Measurements from ENCODE around the gene UGT1A5. TPM values are rescaled to one million over a fixed set of nuclear protein-coding genes. Genes with fewer than 3 reads are reported as not detected.
A peak's percentile ranks its signal among the peaks of the same experiment; 100 is the strongest.
"Not testable (repeated sequence)": the region's sequence is repeated elsewhere in the genome, so short reads cannot be mapped to it uniquely, and the experiment has no call there.

Gene UGT1A5
- total RNA-seq, 2 donors from 2014 or later, result not detected

GRCh38 chr2:233714121-233714520, 1.4 kb downstream of the UGT1A5 start:
- no peaks in the 10 kb centered on the region for H3K36me3 Mint-ChIP-seq
- peak overlapping the region in 1 of 2 donors; percentile 58 for H3K27ac Mint-ChIP-seq
- no peak for ATAC-seq
- no peaks in the 10 kb centered on the region for H3K9me3 Mint-ChIP-seq
- no peak for DNase-seq (ENCODE audit: low spot score in 2 of 2)

- no peak for DNase-seq (ENCODE audit: low spot score in 2 of 2)
- no peak within 1 kb of the TSS for H3K27ac Mint-ChIP-seq
- ATAC-seq, result no peak
- H3K36me3 Mint-ChIP-seq, result no peaks in the 10 kb centered on the region
- no peaks in the 10 kb centered on the region for H3K9me3 Mint-ChIP-seq
These were observed 5.8 kb downstream of the UGT1A5 start, which contains the start of gene UGT1A4 for GRCh38 chr2:233718552-233718951. UGT1A4 (plus strand) TSS chr2:233718736; CDS start chr2:233718821, 85 bp downstream.

- no peaks in the 10 kb centered on the region for H3K36me3 Mint-ChIP-seq
- no peak within 1 kb of the TSS for H3K27ac Mint-ChIP-seq
- no peak for ATAC-seq
- no peak for DNase-seq (ENCODE audit: low spot score in 2 of 2)
- H3K9me3 Mint-ChIP-seq, result peaks cover 0 to 4% of the 10 kb centered on the region in 2 donors
These were observed 16.1 kb downstream of the UGT1A5 start, which contains the start of gene UGT1A3 for GRCh38 chr2:233728723-233729301. UGT1A3 (plus strand) TSS chr2:233729042; CDS start chr2:233729127, 85 bp downstream.

GRCh38 chr2:233736868-233737653, 24.4 kb downstream of the UGT1A5 start:
- not testable (repeated sequence) for H3K9me3 Mint-ChIP-seq; ATAC-seq; H3K36me3 Mint-ChIP-seq; DNase-seq (ENCODE audit: low spot score in 2 of 2); H3K27ac Mint-ChIP-seq

- DNase-seq (ENCODE audit: low spot score in 2 of 2) (no peak), ATAC-seq (no peak)
- peaks cover 0 to 4% of the 10 kb centered on the region in 2 donors for H3K9me3 Mint-ChIP-seq
- no peaks in the 10 kb centered on the region for H3K36me3 Mint-ChIP-seq
- no peak overlapping the region for H3K27ac Mint-ChIP-seq
These were observed 28.2 kb downstream of the UGT1A5 start for GRCh38 chr2:233740870-233741269.

- ATAC-seq, result no peak
- no peak for DNase-seq (ENCODE audit: low spot score in 2 of 2)
- H3K36me3 Mint-ChIP-seq, result no peaks in the 10 kb centered on the region
- H3K27ac Mint-ChIP-seq, result no peak overlapping the region
- H3K9me3 Mint-ChIP-seq, result no peaks in the 10 kb centered on the region
These were observed 31.0 kb downstream of the UGT1A5 start for GRCh38 chr2:233743464-233744259.

GRCh38 chr2:233745073-233745755, 32.5 kb downstream of the UGT1A5 start:
- peaks cover 6% of the 10 kb centered on the region in 2 donors for H3K9me3 Mint-ChIP-seq
- no peak for ATAC-seq
- H3K27ac Mint-ChIP-seq, result no peak overlapping the region
- no peak for DNase-seq (ENCODE audit: low spot score in 2 of 2)
- H3K36me3 Mint-ChIP-seq, result peaks cover 0 to 6% of the 10 kb centered on the region in 2 donors

GRCh38 chr2:233745838-233746237, 33.1 kb downstream of the UGT1A5 start:
- H3K27ac Mint-ChIP-seq; H3K9me3 Mint-ChIP-seq; DNase-seq (ENCODE audit: low spot score in 2 of 2); ATAC-seq: not testable (repeated sequence)
- peaks cover 0 to 11% of the 10 kb centered on the region in 2 donors for H3K36me3 Mint-ChIP-seq

- no peak for DNase-seq (ENCODE audit: low spot score in 2 of 2)
- H3K9me3 Mint-ChIP-seq, result peaks cover 7 to 10% of the 10 kb centered on the region in 2 donors
- no peak for ATAC-seq
- peaks cover 0 to 18% of the 10 kb centered on the region in 2 donors for H3K36me3 Mint-ChIP-seq
- no peak overlapping the region for H3K27ac Mint-ChIP-seq
These were observed 34.0 kb downstream of the UGT1A5 start for GRCh38 chr2:233746475-233747282.

GRCh38 chr2:233747283-233747544, 34.5 kb downstream of the UGT1A5 start:
- ATAC-seq (no peak), DNase-seq (ENCODE audit: low spot score in 2 of 2) (no peak)
- Mint-ChIP-seq H3K27ac (no peak overlapping the region), H3K36me3 (peaks cover 0 to 20% of the 10 kb centered on the region in 2 donors), H3K9me3 (peaks cover 7 to 12% of the 10 kb centered on the region in 2 donors)

GRCh38 chr2:233750689-233751088, 38.0 kb downstream of the UGT1A5 start:
- ATAC-seq; DNase-seq (ENCODE audit: low spot score in 2 of 2); H3K27ac Mint-ChIP-seq: not testable (repeated sequence)
- peaks cover 7 to 12% of the 10 kb centered on the region in 2 donors for H3K9me3 Mint-ChIP-seq
- peaks cover 0 to 20% of the 10 kb centered on the region in 2 donors for H3K36me3 Mint-ChIP-seq

GRCh38 chr2:233751212-233752009, 38.7 kb downstream of the UGT1A5 start:
- H3K36me3 Mint-ChIP-seq, result peaks cover 0 to 20% of the 10 kb centered on the region in 2 donors
- not testable (repeated sequence) for DNase-seq (ENCODE audit: low spot score in 2 of 2); ATAC-seq; H3K27ac Mint-ChIP-seq
- H3K9me3 Mint-ChIP-seq, result peaks cover 7 to 12% of the 10 kb centered on the region in 2 donors

- H3K9me3 Mint-ChIP-seq, result peaks cover 2 to 8% of the 10 kb centered on the region in 2 donors
- peaks cover 0 to 16% of the 10 kb centered on the region in 2 donors for H3K36me3 Mint-ChIP-seq
- ATAC-seq (no peak), DNase-seq (ENCODE audit: low spot score in 2 of 2) (no peak)
- H3K27ac Mint-ChIP-seq, result no peak overlapping the region
These were observed 42.3 kb downstream of the UGT1A5 start for GRCh38 chr2:233754872-233755611.

GRCh38 chr2:233756429-233757081, 43.8 kb downstream of the UGT1A5 start:
- H3K9me3 Mint-ChIP-seq, result peaks cover 0 to 3% of the 10 kb centered on the region in 2 donors
- peaks cover 0 to 4% of the 10 kb centered on the region in 2 donors for H3K36me3 Mint-ChIP-seq
- DNase-seq (ENCODE audit: low spot score in 2 of 2) (no peak), ATAC-seq (no peak)
- no peak overlapping the region for H3K27ac Mint-ChIP-seq

Data from activated naive CD4-positive, alpha-beta T cell treated with anti-CD3 and anti-CD28 coated beads, Interleukin-2, amount 50 U/mL, for 72 hours (primary cell).